ENCODE results near the gene AKNA. TPM values are rescaled to one million over a fixed set of nuclear protein-coding genes. Genes with fewer than 3 reads are reported as not detected.
"Not testable (repeated sequence)": the region's sequence is repeated elsewhere in the genome, so short reads cannot be mapped to it uniquely, and the experiment has no call there.

The AKNA gene
- total RNA-seq, 1 donor from 2014 or later = 16.0 TPM

DNA sequence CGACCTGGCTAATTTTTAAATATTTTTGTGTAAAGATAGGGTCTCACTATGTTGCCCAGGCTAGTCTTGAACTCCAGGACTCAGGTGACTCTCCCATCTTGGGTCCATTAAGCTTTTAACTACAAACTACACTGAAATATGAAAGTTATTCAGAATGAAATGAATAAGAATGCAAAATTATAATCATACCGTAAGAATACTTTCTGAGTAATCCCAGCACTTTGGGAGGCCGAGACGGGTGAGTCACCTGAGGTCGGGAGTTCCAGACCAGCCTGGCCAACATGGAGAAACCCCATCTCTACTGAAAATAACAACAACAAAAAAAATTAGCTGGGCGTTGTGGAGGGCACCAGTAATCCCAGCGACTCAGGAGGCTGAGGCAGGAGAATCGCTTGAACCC is 66.0 kb downstream of the AKNA start:
- H3K36me3 Mint-ChIP-seq (ENCODE audit: low read depth, unreplicated experiment) = no peaks in the 10 kb centered on the region
- Histone ChIP-seq H3K79me2 (ENCODE audit: insufficient read depth, low read length) (no peaks in the 10 kb centered on the region), H3K9ac (ENCODE audit: low read length) (no peak overlapping the region), H3K4me2 (ENCODE audit: low read length) (peak overlapping the region; percentile 41), H3K9me3 (ENCODE audit: insufficient read depth, low read depth, low read length) (no peaks in the 10 kb centered on the region), H3K36me3 (ENCODE audit: insufficient read depth, low read length) (no peaks in the 10 kb centered on the region), H3K4me3 (ENCODE audit: insufficient read depth, low read depth, low read length) (no peak overlapping the region), H3K27ac (ENCODE audit: low read depth, low read length) (no peak overlapping the region), H3K27me3 (ENCODE audit: insufficient read depth, low read length) (no peaks in the 10 kb centered on the region), H2AFZ (ENCODE audit: low read depth, low read length) (no peak overlapping the region), H4K20me1 (ENCODE audit: insufficient read depth, low read length) (no peaks in the 10 kb centered on the region), H3K4me1 (ENCODE audit: insufficient read depth, low read length) (peaks cover 1% of the 10 kb centered on the region)
- no peak for TF ChIP-seq EZH2 (IDR thresholded peaks at IDR 0.05; ENCODE audit: insufficient read depth, low read length)
- TF ChIP-seq, protein P1, sequence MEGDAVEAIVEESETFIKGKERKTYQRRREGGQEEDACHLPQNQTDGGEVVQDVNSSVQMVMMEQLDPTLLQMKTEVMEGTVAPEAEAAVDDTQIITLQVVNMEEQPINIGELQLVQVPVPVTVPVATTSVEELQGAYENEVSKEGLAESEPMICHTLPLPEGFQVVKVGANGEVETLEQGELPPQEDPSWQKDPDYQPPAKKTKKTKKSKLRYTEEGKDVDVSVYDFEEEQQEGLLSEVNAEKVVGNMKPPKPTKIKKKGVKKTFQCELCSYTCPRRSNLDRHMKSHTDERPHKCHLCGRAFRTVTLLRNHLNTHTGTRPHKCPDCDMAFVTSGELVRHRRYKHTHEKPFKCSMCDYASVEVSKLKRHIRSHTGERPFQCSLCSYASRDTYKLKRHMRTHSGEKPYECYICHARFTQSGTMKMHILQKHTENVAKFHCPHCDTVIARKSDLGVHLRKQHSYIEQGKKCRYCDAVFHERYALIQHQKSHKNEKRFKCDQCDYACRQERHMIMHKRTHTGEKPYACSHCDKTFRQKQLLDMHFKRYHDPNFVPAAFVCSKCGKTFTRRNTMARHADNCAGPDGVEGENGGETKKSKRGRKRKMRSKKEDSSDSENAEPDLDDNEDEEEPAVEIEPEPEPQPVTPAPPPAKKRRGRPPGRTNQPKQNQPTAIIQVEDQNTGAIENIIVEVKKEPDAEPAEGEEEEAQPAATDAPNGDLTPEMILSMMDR (IDR thresholded peaks at IDR 0.05; ENCODE audit: insufficient read depth, low read depth, low read length) = no peak
- DNase-seq (ENCODE audit: low read depth) (peak; percentile 59), FAIRE-seq (no peak)
- peaks cover 4% of the 10 kb centered on the region for H3K4me1 Mint-ChIP-seq (ENCODE audit: low read depth, unreplicated experiment)
- H3K4me3 Mint-ChIP-seq (ENCODE audit: unreplicated experiment) = no peak overlapping the region
- no peaks in the 10 kb centered on the region for H3K9me3 Mint-ChIP-seq (ENCODE audit: unreplicated experiment)
- H3K27ac Mint-ChIP-seq (ENCODE audit: unreplicated experiment) = no peak overlapping the region
- peaks cover 7% of the 10 kb centered on the region for H3K27me3 Mint-ChIP-seq (ENCODE audit: low read depth, unreplicated experiment)

DNA sequence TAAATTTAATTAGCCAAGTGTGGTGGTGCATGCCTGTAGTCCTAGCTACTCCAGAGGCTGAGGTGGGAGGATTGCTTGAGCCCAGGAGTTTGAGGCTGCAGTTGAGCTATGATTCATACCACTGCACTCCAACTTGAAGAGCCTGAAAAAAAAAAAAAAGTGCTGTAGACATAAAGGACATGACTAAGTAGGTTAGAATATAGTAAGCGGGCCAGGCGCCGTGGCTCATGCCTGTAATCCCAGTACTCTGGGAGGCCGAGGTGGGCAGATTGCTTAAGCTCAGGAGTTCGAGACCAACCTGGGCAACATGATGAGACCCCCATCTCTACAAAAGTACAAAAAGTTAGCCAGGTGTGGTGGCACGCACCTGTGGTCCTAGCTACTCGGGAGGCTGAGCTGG is 67.1 kb downstream of the AKNA start:
- FAIRE-seq; H3K4me3 ChIP-seq (ENCODE audit: insufficient read depth, low read depth, low read length); H3K27ac ChIP-seq (ENCODE audit: low read depth, low read length); H3K79me2 ChIP-seq (ENCODE audit: insufficient read depth, low read length); H3K27ac Mint-ChIP-seq (ENCODE audit: unreplicated experiment); H4K20me1 ChIP-seq (ENCODE audit: insufficient read depth, low read length); H3K4me3 Mint-ChIP-seq (ENCODE audit: unreplicated experiment); H3K9ac ChIP-seq (ENCODE audit: low read length); H3K36me3 Mint-ChIP-seq (ENCODE audit: low read depth, unreplicated experiment); H3K36me3 ChIP-seq (ENCODE audit: insufficient read depth, low read length); H3K4me1 ChIP-seq (ENCODE audit: insufficient read depth, low read length); H3K9me3 Mint-ChIP-seq (ENCODE audit: unreplicated experiment); H3K27me3 Mint-ChIP-seq (ENCODE audit: low read depth, unreplicated experiment); H3K9me3 ChIP-seq (ENCODE audit: insufficient read depth, low read depth, low read length); H3K4me1 Mint-ChIP-seq (ENCODE audit: low read depth, unreplicated experiment); H2AFZ ChIP-seq (ENCODE audit: low read depth, low read length); H3K27me3 ChIP-seq (ENCODE audit: insufficient read depth, low read length); H3K4me2 ChIP-seq (ENCODE audit: low read length): not testable (repeated sequence)
- peak; percentile 71 for DNase-seq (ENCODE audit: low read depth)

DNA sequence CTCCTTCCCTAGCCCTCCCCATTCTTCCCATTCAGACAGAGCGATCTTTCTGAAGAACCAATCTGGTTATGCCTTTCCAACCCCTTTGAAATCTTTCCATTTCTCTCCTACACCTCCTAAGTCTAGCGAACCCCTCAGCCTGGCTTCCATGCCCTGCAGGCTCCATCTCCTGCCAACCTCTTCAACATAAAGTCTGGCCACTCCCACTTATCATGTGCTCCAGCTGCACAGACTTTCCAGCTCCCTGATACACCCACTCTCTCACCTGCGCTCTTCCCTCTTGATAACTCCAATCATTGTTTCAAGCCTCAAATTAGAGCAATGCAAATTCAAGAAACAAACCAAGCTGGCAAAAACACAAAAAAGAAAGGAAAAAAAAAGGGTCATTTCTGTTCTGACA is 68.6 kb downstream of the AKNA start:
- Mint-ChIP-seq H3K9me3 (ENCODE audit: unreplicated experiment) (peaks cover 5% of the 10 kb centered on the region), H3K36me3 (ENCODE audit: low read depth, unreplicated experiment) (no peaks in the 10 kb centered on the region), H3K27ac (ENCODE audit: unreplicated experiment) (peak overlapping the region; percentile 49), H3K27me3 (ENCODE audit: low read depth, unreplicated experiment) (peaks cover 7% of the 10 kb centered on the region), H3K4me1 (ENCODE audit: low read depth, unreplicated experiment) (peaks cover 4% of the 10 kb centered on the region), H3K4me3 (ENCODE audit: unreplicated experiment) (no peak overlapping the region)
- no peak for DNase-seq (ENCODE audit: low read depth)
- Histone ChIP-seq H3K4me2 (ENCODE audit: low read length) (no peak overlapping the region), H3K9me3 (ENCODE audit: insufficient read depth, low read depth, low read length) (no peaks in the 10 kb centered on the region), H3K27me3 (ENCODE audit: insufficient read depth, low read length) (no peaks in the 10 kb centered on the region), H2AFZ (ENCODE audit: low read depth, low read length) (no peak overlapping the region), H3K4me3 (ENCODE audit: insufficient read depth, low read depth, low read length) (no peak overlapping the region), H4K20me1 (ENCODE audit: insufficient read depth, low read length) (no peaks in the 10 kb centered on the region), H3K79me2 (ENCODE audit: insufficient read depth, low read length) (no peaks in the 10 kb centered on the region), H3K9ac (ENCODE audit: low read length) (no peak overlapping the region), H3K36me3 (ENCODE audit: insufficient read depth, low read length) (no peaks in the 10 kb centered on the region), H3K27ac (ENCODE audit: low read depth, low read length) (no peak overlapping the region), H3K4me1 (ENCODE audit: insufficient read depth, low read length) (peaks cover 3% of the 10 kb centered on the region)
- no peak for FAIRE-seq
- TF ChIP-seq EZH2 (IDR thresholded peaks at IDR 0.05; ENCODE audit: insufficient read depth, low read length) = no peak
- TF ChIP-seq, protein P1 (IDR thresholded peaks at IDR 0.05; ENCODE audit: insufficient read depth, low read depth, low read length) = no peak
